Measurements from ENCODE around the gene NINJ2.

NINJ2 gene

GRCh38 chr12:674272-674781, 11.1 kb upstream of the NINJ2 start:
- peak; percentile 73 to 83 (median 77) for DNase-seq (ENCODE audit: low read depth in 2 of 3, low spot score in 1 of 3)

GRCh38 chr12:673849-674248, 10.6 kb upstream of the NINJ2 start:
- DNase-seq (ENCODE audit: low read depth in 2 of 3, low spot score in 1 of 3), result no peak

GRCh38 chr12:669576-669945, 6.3 kb upstream of the NINJ2 start:
- DNase-seq (ENCODE audit: low read depth in 2 of 3, low spot score in 1 of 3), result no peak

- DNase-seq (ENCODE audit: low read depth in 2 of 3, low spot score in 1 of 3), result no peak
Observed at GRCh38 chr12:668090-668481, 4.8 kb upstream of the NINJ2 start.

- DNase-seq (ENCODE audit: low read depth in 2 of 3, low spot score in 1 of 3), result peak in 1 of 3 donors; percentile 25
Observed at GRCh38 chr12:666766-667308, 3.6 kb upstream of the NINJ2 start.

- DNase-seq (ENCODE audit: low read depth in 2 of 3, low spot score in 1 of 3), result no peak
Observed at GRCh38 chr12:666066-666465, 2.8 kb upstream of the NINJ2 start.

- no peak for DNase-seq (ENCODE audit: low read depth in 2 of 3, low spot score in 1 of 3)
Observed at GRCh38 chr12:664779-665092, 1.5 kb upstream of the NINJ2 start.

- no peak for DNase-seq (ENCODE audit: low read depth in 2 of 3, low spot score in 1 of 3)
Observed at GRCh38 chr12:664075-664778, 982 bp upstream of the NINJ2 start.

- DNase-seq (ENCODE audit: low read depth in 2 of 3, low spot score in 1 of 3), result no peak
Observed at GRCh38 chr12:662566-663292, 516 bp downstream of the NINJ2 start.

- DNase-seq (ENCODE audit: low read depth in 2 of 3, low spot score in 1 of 3), result no peak
Observed at GRCh38 chr12:661720-662486, 1.3 kb downstream of the NINJ2 start.

GRCh38 chr12:659090-659683, 4.1 kb downstream of the NINJ2 start:
- DNase-seq (ENCODE audit: low read depth in 2 of 3, low spot score in 1 of 3), result no peak

- DNase-seq (ENCODE audit: low read depth in 2 of 3, low spot score in 1 of 3), result no peak
Observed at GRCh38 chr12:650983-651382, 12.3 kb downstream of the NINJ2 start.

GRCh38 chr12:647385-648085, 15.7 kb downstream of the NINJ2 start:
- DNase-seq (ENCODE audit: low read depth in 2 of 3, low spot score in 1 of 3), result no peak

GRCh38 chr12:646442-647384, 16.5 kb downstream of the NINJ2 start:
- no peak for DNase-seq (ENCODE audit: low read depth in 2 of 3, low spot score in 1 of 3)

GRCh38 chr12:645563-646071, 17.6 kb downstream of the NINJ2 start:
- no peak for DNase-seq (ENCODE audit: low read depth in 2 of 3, low spot score in 1 of 3)

GRCh38 chr12:644818-645552, 18.3 kb downstream of the NINJ2 start:
- no peak for DNase-seq (ENCODE audit: low read depth in 2 of 3, low spot score in 1 of 3)

- no peak for DNase-seq (ENCODE audit: low read depth in 2 of 3, low spot score in 1 of 3)
Observed at GRCh38 chr12:644303-644639, 19.0 kb downstream of the NINJ2 start.

GRCh38 chr12:643475-644302, 19.6 kb downstream of the NINJ2 start:
- DNase-seq (ENCODE audit: low read depth in 2 of 3, low spot score in 1 of 3), result no peak
